Brain pericyte (primary cell): ENCODE measurements around the gene MAP7D3.
A peak's percentile ranks its signal among the peaks of the same experiment; 100 is the strongest.
"Not testable (repeated sequence)": the region's sequence is repeated elsewhere in the genome, so short reads cannot be mapped to it uniquely, and the experiment has no call there.

ENCODE experiments used
- DNase-seq: peaks from one replicate; pipeline ENCODE4 v3.0.0-alpha.2; 2012; ENCODE audit warnings: low read depth, low spot score

Gene MAP7D3

DNA sequence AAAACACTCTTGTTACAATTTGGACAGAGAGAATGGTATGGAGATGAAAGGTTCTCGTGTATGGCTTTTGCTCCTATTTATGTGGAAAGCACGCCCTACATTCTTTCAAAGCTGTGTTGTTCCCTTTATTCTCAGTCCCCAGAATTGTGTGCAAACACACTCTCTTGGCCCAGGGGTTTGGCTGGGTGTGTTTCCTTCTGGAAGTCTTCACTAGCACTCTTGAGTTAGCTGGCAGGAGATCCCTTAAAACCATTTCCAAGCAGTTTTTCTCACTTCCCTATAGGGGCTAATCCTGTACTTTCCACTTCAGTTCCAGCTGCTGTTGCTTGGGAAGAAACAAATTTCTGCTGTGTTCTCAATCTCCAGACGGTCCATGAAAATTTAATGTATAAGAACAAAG, 68.8 kb downstream of the MAP7D3 start:
- no peak for DNase-seq

DNA sequence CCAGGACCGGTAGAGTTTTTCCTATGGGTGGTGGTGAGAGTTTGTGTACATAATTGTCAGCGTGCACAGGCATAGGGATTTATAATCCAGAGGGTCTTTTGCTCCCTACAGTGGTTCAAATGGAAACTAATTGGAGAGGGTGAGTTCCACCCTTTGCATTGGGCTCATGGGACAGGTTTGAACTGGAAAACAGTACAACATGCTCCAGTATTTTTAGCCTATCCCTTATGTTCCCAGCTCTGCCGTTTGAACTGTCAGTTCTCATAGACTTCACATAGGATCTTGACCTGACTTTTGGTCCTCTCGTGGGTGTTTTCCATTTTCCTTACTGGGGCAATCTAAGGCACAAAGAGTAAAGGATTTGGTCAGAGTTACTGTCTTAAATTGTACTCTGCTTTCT, 72.1 kb downstream of the MAP7D3 start:
- no peak for DNase-seq

DNA sequence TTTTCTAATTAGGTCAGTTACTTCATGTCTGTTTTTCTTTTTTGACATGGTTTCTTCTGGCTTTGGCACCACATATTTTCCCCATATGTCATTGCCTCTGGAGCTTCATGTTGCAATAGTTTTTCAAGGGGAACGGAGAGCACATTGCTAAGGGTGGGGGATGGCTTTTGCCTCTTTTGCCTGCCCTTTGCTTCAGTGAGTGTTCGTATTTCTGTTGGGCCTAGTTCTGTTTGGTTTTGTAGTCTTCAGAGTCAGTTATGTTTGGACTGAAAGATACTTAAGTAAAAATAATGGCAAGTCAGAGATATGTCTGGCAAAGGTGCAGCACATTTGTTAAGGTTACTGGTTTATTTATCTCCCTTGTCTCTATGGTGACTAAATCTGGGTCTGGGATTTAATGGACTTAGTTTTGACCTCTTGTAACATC, 74.8 kb downstream of the MAP7D3 start:
- peak; percentile 57 for DNase-seq

DNA sequence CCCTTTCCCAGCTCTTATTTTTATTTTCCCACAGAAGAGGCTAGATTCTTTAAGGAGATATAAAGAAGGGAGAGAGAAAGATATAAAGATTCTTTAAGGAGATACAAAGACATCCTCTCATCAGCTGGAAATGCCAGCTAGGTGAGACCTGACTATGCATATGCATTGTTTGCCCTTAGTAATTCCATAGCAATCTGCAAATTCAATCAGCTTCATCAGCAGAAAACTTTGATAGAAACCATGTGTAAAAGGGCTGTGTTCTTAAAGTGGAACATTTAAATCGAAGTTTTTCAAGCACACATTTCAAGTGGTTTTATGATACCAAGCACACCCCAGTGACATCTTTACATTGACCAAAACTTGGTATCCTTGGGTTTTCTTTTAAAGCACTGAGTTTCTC, 79.8 kb downstream of the MAP7D3 start:
- DNase-seq = no peak

DNA sequence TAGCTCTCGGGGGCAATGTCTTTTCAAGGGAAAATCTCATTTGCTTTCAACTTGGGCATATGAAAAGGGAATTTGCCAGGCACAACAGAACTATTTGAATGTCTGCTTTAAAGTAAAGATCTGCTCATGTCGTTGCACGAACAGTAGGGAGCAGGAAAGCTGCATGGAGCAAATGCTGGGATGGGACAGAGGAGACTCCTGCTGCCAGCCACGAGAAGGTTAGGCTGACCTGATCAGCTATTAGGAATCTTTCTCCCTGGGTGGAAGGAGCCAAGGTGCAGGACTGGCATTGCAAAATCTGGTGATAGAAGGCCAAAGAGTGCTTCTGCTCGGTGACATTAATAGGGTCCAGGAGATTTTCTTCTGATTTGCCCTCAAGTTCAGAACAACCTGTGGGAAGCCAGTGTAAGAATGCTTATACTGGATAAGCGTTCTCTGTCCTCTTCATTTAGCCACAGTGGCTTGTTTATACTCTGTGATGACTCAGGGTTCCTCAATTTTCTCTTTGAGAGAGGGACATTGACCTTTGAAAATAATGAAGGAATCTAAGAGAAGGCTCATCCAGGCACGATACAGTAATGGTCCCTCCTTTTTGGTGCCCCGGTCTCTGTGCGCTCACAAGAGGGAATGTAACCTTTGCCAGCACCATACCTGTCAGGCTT, 80.9 kb downstream of the MAP7D3 start:
- DNase-seq = no peak

DNA sequence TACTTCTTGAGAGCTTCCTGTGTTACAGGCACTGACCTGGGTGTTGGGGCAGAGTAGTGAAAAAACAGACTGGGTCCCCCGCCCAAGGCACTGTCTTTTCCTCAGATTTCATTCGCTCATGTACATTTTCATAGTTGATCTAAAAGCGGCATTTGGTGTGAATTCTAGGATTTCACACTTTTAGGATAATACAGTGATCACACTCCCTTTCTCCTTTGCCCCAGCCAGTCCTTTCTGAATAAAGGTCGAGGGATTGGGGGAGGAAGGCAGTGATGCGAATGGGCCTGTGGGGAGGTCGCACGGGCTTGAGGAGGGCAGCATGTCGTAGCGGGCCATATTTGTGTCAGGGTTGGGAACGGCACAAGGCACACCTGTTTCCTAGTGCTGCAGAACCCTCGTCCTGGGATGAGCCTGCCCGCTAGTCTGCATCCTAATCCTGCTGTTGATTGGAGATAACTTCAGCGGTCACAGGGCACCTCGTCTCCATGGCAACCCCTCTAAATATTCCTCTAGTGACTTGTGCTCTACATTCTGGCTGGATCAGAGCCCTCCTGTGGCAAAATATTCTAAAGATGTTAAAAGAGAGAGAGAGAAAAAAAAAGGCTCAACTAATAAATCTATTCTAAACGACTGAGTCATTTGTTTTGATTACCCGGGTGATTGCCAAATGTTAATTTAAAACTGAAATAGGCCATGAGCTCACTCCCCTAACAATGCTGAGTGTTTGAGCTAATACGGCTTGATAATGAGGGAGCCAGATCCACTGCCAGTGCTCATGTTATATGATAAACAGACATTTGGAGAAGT, 82.1 kb downstream of the MAP7D3 start:
- DNase-seq = no peak

DNA sequence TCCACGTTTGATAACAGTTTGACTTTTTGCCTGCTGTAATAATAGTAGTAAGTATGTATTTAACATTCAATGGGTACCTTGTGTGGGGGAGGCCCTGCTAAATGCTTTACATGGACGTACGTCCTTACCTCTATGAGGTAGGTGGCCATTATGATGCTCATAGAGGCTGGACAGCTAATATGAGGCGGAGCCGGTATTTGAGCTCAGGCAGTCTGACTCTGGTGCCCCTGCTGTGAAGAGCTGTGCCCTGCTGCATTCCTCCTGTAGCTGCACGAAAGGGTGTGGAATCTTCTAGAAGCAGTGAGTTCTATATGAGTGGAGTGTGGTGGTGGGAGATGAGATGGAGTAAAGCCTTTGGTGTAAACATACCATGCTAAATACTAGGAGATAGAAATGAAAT, 83.2 kb downstream of the MAP7D3 start:
- DNase-seq = not testable (repeated sequence)

DNA sequence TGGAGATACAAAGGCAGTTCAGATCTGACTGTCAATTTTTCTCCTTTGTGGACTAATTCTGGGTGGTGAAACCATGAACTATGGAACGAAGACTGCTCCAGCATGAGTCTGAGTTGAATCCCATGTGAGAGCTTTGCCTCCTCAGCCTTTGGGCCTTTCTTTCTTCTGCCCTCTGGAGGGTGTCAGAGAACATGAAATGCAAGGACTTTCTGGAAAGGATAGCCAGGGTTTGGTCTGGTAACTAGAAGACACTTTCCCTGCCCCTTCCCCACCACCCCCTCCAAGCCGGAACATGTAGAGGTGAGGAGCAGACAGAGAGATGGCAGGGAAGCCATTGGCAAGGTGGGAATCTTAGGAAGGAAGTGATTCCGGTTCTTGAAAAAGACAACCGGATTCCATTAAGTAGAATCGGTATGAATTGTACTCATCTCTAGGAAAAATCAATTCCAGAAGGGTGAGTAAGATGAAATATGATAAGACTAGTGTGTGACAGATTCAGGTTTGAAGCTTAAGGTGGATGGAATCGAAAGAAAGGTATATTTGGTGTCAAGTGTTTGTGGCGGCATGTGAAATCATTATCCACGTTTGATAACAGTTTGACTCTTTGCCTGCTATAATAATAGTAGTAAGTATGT, 84.9 kb downstream of the MAP7D3 start:
- DNase-seq = no peak

DNA sequence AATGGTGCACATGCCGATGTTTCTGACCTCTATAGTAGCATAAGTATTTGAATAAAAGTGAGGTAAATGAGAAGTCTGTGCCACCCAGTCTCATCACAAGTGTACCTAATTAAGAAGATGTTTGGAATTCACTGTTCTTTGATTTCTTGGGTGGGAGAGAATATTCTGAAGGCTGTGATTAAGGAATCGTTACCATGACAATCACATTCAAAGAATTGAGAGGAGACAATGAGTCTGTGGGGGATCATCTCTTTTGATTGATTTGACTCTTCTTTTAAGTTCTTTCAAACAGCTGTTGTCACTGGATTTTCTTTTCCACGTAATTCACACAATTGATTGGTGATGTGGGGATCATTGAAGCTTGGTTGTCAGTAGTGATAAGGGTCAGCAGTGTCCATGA, 85.8 kb downstream of the MAP7D3 start:
- DNase-seq = no peak

DNA sequence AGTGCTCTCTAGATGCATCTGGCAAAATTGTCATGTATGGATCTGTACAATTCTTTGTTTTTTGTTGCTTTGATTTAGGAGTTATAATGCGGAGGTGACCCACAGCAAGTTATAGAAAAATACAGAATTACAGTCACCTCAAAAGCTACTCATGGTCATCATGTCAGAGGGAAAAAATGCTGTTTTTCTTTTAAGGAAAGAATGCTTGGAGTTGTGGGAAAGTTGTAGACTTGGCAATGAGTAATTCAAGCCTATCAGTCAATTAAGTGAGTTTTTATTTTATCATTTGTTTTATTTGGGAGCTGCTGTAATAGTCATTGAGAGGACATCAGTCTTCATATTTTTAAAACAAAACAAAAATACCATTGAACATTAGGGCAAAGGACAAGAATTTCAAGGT, 87.5 kb downstream of the MAP7D3 start:
- no peak for DNase-seq
